Stimulated activated CD8-positive, alpha-beta memory T cell treated with anti-CD3 and anti-CD28 coated beads, Interleukin-7, amount 100 ng/mL, for 24 hours (primary cell): ENCODE measurements around the gene MS4A15.

Experiments used
- DNase-seq: peaks from one replicate; pipeline ENCODE4 v3.0.0-alpha.2; 2020; ENCODE audit warnings: low read depth

MS4A15 gene

DNA sequence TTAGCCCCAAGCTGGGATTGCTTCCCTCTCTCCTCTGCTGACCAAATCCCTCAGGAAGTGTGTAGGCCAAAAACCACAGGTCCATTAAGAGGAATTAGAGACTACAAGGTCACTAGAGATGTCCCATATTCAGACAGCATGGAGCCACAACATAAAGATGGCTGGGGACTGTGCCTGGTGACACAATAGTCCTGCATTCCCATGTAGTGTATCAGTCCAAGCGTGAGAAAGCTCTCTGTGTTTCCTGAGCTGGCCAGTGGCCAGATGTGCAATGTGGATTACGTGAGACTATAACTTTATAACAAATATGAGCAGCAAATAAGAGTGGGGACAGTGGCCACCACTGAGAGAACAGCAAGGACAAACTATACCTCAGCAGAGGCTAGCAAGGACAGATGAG is 20.9 kb downstream of the MS4A15 start:
- DNase-seq: no peak

DNA sequence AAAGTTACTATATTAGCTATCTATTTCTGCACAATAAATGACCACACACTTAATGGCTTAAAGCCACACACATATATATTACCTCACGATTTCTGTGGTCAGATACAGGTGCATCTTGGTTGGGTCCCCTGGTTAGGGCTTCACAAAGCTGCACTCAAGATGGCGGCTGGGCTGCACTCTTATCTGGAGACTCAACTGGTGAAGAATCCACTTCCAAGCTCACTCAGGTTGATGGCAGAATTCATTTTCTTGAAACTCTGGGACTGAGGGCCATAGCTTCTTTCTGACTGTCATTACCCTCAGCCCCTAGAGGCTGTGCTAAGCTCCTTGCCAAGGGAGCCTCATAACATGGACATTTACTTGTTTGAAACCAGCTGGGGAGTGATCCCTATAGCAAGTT is 23.4 kb downstream of the MS4A15 start:
- no peak for DNase-seq

DNA sequence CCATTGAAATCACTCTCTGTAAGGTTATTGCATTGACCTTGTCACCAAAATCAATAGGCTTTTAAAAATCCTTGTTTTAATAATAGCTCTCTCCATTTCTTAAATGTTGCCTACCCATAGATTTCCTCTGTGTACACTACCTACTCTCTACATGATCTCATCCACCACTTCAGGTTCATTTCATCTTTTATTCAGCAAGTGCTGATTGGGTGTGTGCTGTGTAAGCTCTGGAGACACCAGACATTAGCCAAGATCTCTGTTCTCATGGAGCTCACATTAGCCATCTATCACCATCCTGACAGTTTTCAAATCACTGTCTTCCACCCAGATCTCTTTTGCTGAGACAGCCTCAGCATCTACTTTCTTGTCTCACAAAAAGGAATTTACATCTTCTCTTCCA is 24.1 kb downstream of the MS4A15 start:
- no peak for DNase-seq

DNA sequence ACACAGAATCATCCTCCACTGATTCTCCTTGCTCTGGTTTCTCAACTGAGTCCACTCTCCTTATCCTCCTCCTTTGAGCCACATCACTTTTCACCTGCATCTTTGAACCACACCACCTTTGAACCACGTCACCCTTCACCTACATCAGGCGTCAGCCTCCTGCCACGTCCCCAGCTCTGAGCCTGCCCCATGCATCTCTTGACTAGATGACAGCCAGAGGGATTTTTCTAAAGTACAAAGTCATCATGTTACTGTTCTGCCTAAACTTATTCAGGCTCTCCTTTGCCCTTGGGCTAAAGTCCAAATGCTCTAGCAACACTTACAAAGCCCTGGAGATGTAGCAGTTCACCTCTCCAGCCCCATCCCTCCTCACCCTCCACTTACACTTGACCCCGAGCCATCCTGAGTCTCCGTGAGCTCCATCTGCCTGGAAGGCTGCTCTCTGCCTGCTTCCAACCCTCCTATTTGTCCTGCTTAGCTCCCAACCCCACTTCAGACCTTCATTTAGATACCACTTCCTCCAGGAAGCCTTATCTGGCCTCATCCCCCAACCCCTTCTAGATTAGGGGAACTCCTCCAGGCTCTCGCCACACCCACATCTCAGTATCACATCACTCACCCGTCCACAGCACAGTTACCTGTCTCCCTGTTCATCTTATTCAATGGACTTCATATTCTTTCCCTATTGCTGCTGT is 24.8 kb downstream of the MS4A15 start:
- no peak for DNase-seq

DNA sequence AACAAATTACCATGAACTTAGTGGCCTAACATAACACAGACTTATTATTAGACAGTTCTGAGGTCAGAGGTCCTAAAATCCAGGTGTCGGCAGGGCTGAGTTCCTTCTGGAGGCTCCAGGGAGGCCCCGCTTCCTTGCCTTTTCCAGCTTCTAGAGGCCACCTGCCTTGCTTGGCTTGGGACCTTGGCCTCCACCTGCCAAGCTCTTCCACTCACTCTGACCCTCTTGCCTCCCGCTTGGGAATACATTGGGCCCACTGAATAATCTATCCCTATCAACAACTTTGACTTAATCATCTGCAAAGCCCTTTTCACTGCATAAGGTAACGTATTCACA is 25.3 kb downstream of the MS4A15 start:
- no peak for DNase-seq

DNA sequence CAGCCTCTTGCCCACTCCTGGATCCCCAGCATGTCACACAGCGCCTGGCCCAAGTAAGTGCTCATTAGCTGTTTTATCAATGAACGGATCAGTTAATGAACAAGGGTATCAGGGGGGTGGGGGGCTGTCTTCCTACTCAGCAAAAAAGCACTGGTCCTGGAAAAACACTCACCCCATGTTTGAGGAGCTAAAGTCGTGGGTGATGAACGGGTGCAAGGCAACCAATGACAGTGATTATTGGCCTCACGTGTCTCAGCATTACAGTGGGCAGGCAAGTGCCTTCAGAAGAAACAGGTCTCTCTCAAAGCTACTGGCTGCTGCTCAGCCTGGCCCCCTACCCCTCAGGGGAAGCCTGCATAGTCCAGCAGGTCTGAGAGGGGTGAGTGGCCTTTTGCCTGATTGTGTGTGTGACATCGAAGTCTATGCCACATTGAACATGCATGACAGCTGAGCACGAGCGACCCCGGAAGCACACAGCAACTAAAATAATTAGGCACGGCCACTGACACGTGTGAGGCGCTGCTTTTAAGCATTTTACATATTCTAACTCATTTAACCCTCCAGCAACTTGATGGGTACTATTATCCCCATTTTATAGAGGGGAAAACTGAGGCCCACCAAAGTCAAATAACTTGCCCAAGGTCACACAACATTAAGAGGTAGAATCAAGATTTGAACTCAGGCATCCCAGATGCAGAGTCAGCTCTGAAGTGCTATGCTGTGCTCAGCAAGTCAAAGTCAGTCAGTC is 25.9 kb downstream of the MS4A15 start:
- DNase-seq: no peak

DNA sequence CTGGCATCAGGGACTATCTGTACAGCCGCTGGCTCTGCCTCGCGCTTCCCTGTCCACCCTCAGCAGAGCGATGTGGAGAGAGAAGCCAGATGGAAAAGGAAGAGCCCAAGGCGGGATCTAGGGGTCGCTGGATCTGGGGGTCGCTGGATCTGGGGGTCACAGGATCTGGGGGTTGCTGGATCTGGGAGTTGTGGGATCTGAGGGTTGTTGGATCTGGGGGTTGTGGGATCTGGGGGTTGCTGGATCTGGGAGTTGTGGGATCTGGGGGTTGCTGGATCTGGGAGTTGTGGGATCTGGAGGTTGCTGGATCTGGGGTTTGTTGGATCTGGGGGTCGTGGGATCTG is 26.4 kb downstream of the MS4A15 start:
- no peak for DNase-seq

DNA sequence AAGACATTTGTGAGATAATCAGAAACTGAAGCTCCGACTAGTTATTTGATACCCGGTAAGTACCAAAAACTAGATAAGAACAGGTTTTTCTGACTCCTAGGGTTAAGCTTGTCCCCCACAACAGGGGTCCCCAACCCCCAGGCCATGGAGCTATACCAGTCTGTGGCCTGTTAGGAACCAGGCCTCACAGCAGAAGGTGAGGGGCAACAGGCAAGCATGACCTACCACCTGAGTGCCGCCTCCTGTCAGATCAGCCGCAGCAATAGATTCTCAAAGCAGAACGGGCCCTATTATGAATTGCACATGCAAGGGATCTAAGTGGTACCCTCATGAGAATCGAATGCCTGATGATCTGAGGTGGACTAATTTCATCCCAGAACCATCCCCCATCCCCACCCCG is 27.2 kb downstream of the MS4A15 start:
- no peak for DNase-seq

DNA sequence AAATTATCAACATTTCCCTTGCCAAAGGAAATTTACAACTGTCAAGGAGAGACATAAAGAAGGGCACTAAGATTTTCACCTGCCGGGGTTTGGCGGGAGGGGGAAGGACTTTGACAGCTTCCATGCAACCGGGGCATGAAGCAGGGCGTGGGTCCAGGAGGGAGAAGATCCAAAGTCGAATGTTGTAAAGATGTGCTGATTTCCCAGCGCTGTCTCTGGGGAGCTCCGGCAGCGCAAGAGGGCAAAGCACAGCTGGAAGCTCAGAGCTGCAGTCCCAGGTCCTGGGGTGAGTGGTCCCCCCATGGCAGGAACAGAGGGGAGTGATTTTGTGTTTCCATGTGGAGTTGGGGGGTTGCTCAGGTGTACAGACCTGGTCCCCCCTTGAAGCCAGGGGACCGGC is 28.5 kb downstream of the MS4A15 start, which contains the start of gene MS4A10:
Gene MS4A10, plus strand, starts transcription at position 198 of the 400 bp plus-strand sequence. CDS start 5,003 bp downstream, outside the sequence.
- DNase-seq: no peak

DNA sequence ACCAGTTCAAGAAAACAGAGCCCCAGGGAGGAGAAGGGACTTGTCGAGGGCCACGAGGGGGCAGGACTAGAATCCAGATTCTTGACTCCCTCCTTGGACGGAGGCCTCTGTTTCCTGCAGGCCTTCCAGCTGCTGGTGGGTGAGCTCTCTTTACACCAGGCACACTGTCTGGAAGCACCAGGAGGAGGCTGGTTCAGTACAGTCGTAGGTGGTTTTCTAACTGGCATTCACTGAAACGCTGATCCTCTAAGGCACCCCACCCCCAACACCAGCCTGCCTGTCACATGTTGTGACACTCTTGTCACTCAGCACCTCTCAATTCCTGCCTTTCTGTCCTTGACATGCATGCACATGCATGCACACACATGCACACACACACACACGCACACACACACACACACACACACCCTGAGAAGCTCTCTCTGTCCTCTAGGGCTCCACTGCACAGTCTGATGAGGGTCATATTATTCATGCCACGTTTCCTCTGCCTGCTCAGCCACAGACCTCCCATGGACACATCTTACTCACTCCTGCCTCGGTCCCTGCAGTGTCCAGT is 29.2 kb downstream of the MS4A15 start:
- DNase-seq: no peak

DNA sequence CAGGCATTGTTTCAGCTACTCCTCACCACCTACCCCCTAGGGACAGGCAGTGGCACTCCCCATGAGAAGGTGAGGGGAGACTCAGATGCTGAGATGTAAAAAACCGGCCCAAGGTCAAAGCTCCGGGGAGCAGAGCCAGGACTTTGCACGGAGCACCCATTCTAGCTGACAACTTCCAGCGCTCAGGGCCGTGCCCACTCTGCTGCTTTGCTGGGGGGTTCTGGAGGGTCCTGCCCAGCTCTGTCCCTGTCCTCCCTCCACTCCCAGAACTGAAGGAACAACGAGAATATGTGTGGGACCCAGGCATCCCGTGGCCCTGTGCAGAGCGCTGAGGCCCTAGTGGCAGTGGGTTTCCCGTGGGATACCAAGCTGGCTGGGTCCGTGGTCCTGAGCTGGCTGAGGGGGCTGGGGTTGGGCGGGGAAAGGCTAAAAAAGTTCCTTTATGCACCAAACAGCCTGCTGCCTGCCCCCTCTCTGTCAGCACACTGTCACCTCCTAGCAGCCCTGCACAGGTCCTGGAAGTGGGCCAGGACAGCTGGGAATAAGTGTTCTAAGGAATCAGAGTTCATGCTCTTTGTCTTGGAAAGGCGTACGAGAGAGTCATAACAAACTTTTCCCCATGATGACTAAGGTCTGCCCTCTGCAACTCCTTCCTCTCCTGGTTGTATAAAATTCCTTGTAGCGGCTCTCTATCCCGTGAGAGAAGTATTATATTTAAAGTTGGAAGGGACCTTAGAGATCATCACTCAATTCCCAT is 30.3 kb downstream of the MS4A15 start:
- no peak for DNase-seq

DNA sequence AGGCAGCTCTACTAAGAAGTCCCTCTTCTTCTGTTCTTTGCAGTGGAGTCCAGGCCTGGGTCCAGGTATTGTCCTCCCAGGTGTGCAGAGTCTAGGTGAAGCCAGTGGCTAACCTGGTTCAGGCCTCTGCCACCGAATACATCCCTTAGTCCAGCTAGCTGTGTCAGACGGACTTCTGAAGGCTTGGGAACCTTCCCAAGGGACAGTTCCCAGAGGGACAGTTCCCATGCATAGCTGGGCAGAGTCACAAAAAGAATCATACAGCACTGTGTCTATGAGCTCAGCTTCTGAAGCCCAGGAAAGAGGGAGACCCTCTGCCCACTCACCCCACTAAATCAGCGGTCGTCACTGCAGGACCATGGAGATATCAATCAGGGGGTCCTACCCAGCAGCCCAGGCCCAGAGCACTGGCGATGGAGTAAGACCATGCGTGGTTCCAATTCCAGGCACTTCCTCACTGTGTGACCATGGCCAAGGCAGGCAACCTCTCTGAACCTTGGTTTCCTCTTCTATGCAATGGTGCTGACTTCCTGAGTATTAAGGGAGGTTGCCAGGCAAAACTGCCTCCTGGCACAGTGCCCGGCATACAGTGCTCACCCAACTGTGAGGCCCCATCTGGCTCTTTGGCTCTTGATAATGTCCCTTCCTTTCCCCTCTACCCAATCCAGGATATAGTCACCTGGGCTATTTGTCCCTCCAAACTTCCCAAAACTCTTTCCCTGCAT is 31.9 kb downstream of the MS4A15 start:
- DNase-seq: no peak

DNA sequence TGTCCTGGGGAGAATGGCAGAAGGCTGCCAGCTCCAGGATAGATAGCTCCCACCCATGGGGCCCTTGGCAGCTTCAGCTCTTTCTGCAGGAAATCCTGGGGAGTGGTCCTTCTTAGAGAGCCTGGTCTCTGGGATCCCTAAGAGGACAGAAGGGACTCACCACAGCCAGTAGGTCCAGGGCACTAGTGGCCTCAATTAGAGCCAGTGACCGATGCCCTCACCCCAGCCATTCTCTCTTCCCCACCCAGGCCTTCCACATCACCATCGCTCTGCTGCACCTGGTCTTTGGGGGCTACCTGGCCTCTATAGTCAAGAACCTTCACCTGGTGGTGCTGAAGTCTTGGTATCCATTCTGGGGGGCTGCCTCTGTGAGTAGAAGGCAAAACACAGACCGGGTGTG is 34.1 kb downstream of the MS4A15 start:
- DNase-seq: no peak

DNA sequence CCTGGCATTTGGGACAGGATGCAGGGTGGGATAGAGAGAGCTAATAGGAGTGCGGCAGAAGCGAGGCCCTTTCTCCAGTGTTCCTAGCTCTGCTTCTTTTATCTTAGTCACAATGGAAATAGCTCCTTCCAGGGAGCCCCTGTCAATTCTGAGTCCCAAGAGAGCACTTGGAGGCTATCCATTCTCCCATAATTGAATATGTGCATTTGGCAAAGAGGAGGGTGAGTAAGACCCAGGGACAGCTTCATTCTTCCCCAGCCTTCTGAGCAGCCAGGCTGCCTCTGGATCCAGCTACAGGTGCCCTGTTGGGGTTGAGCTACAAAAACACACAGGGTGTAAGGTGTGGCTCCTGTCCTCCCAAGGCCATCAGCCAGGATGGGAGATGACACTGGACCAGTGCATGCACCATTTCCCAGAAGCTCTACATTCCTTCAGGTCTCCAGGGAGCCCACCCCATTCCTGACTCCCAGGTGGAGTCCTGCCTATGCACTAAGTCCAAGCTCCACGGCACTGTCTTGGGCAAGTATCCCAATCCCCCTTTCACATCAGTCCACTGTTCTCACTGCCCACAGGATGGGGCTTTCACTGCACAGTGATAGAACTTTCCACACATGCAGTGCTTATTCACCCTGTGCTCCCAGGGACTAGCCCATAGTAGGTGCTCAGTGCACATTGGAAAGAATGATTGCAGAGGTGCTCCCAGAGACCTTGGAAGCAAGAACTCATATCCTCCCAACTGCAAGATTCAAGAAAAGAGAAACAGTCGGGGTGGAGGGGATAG is 34.7 kb downstream of the MS4A15 start:
- DNase-seq: no peak

DNA sequence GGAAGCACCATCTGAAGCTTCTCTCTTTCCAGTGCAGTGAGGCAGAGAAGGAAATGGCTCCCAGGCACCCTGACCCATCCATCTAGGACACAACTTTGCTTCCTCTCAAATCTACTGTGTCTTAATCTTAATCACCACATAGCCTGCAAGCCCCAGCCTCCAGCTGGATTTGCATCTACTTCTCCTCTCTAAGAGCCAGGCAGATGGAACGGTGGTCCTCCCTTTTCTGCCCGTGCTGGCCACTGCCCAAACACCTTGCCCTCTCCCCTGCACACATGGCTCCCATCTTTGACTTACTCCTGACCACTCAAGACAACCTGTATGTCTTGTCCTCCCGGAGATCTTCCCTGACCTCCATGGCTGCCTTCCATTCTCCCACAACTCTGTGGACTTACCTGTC is 35.9 kb downstream of the MS4A15 start:
- no peak for DNase-seq

DNA sequence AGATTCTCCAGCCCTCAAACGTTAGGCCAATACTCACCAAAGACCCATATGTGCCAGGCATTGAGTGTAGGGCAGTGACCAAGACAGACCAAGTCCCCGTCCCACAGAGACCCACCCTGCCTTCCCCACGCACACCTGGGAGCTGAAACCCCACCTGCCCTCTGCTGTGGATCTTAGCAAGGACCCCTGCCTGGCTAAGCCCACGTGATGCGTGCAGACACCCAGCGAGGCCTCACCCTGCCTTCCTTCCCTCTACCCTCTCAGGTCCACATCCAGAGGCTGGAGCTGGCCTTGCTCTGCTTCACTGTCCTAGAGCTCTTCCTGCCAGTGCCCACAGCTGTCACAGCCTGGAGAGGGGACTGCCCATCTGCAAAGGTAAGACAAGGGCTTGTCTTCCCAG is 38.6 kb downstream of the MS4A15 start:
- DNase-seq: no peak

DNA sequence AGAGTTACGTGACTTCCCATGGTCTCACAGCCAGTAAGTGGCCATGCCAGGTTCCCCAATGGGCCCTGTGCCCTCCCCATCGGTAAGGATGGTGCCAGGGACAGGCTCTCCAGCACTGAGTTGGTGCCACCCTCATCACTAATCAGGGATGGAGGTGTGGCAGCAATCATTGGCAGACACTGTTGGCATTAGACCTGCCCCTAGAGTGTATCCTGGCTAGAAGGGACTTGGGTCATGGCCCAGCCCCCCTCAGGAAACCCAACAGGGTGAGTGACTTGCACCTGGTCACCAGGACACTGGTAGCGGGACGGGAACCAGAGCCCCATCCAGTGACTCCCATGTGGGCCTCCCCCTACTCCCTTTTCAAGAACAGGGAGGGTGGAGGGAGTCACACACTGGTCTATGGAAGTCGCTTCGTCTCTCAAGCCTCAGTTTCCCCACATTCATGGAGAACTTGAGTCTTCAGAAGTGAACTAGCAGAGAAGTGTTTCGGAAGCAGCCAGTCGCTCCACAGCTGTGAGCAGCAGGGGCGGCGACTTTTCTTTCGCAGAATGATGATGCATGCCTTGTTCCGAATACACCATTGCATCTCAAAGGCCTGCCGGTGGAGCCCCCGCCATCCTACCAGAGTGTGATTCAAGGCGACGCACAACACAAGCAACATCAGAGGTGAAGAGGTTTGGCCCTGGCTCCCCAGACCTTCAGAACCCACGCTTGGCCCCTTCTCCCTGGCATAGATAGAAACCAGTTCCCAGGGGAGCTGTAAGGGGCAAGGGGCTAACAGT is 41.4 kb downstream of the MS4A15 start:
- no peak for DNase-seq

DNA sequence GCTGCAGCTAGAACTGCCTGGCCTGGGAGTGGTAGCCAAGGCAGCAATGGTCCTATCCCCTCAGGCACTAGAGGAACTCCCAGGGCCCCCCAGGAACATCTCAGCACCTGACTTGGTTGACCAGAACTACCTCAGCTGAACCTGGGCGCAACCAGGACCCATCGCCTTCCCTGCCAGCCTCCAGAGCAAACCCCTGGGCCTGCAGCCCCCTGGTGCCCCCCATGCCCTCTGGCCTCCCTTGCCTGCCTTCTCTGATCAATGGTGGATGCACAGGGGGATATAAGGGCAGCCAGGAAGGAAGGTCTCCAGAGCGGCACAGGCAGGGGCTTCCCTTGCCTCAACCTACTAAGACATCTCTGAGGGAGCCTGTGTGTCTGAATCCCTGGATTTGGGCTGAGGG is 42.0 kb downstream of the MS4A15 start:
- no peak for DNase-seq

DNA sequence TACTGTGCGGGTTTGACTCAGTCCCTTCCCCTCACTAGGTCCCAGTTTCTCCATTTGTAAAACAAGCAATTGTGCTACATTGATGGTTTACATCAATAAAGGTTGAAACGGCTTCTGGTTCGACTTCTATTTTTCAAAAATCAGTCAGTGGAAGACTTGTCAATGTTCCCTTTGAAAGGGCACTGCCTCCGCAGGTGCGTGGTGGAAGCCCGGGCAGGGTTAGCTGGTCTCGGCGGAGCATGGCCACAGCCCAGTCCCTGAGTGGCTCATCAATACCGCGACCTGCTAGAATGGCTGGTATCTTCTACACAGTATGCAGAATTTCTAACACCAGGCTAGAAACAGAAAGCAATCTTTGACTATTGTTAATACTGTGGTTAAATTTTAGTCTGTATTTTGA is 44.5 kb downstream of the MS4A15 start:
- no peak for DNase-seq

DNA sequence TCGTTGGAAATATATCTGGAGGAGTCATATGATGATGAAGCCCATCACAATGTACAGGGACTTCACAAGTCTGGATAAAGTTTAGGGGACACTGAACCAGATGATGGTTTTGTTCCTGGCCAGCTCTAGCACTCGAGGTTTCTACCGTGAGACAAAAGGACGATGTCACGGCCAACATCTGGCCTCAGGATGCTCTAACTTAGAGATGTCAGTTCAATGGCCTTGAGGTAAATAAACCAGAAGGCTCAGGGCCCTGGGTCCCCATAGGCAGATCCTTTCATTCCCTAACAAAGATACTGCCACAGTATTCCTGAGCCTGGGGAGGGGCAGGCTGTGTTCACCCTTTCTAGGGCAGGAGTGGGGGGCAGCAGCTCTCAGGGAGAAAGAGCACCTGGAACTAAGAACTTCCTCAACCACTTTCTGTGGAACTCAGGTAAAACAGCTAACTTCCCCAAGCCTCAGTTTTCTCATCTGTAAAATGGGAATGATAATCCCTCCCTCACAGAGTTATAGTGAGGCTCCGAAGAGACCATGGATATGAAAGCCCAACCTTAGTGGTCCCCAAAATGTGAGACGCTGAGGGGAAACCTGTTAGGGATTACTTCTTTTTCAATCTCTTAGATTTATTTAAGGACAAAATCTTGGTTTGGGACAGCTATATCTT is 46.7 kb downstream of the MS4A15 start:
- DNase-seq: no peak
